ENCODE results near the gene MLLT10. TPM values are rescaled to one million over a fixed set of nuclear protein-coding genes. Genes with fewer than 3 reads are reported as not detected.

The MLLT10 gene
- total RNA-seq, 2 donors from 2014 or later: 55.8 to 62.9 TPM

DNA sequence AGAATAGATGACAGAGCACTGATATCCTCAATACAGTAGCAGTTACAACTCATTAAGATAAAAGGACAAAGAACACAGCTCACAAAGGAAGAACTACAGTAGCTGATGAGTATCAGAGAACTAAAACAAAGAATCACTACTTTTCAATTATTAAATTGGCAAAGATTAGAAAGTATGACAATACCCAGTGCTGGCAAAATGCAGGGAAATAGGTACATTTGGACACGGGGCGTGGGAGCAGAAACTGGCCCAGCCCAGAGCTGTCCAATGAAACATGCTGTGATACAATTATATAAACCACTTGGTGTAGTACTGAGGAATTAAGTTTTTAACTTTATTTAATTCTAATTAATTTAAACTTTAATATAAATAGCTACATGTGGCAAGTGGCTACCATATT is 226.3 kb downstream of the MLLT10 start:
- H3K4me1 ChIP-seq (ENCODE audit: control insufficient read depth, insufficient read depth, low read length): peaks cover 17% of the 10 kb centered on the region
- no peaks in the 10 kb centered on the region for H3K9me3 Mint-ChIP-seq
- H3K27me3 ChIP-seq (ENCODE audit: control insufficient read depth, insufficient read depth, low read length, poor library complexity, severe bottlenecking): no peaks in the 10 kb centered on the region
- peaks cover 4% of the 10 kb centered on the region for H3K27me3 Mint-ChIP-seq (ENCODE audit: insufficient read depth)
- no peak overlapping the region for H3K4me3 ChIP-seq (ENCODE audit: low read length)
- no peak overlapping the region for H3K9ac ChIP-seq (ENCODE audit: extremely low read depth, low read length, poor library complexity, severe bottlenecking)
- H3K27ac ChIP-seq (ENCODE audit: low read depth, low read length): no peak overlapping the region
- no peaks in the 10 kb centered on the region for H3K9me3 ChIP-seq (ENCODE audit: control insufficient read depth, low read length)
- TF ChIP-seq, protein P1, sequence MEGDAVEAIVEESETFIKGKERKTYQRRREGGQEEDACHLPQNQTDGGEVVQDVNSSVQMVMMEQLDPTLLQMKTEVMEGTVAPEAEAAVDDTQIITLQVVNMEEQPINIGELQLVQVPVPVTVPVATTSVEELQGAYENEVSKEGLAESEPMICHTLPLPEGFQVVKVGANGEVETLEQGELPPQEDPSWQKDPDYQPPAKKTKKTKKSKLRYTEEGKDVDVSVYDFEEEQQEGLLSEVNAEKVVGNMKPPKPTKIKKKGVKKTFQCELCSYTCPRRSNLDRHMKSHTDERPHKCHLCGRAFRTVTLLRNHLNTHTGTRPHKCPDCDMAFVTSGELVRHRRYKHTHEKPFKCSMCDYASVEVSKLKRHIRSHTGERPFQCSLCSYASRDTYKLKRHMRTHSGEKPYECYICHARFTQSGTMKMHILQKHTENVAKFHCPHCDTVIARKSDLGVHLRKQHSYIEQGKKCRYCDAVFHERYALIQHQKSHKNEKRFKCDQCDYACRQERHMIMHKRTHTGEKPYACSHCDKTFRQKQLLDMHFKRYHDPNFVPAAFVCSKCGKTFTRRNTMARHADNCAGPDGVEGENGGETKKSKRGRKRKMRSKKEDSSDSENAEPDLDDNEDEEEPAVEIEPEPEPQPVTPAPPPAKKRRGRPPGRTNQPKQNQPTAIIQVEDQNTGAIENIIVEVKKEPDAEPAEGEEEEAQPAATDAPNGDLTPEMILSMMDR (conservative IDR thresholded peaks at IDR 0.05): no peak
- peaks cover 8% of the 10 kb centered on the region for H3K36me3 Mint-ChIP-seq (ENCODE audit: low read depth)
- no peak overlapping the region for H3K4me3 Mint-ChIP-seq
- no peak overlapping the region for H3K27ac Mint-ChIP-seq
- WGBS, 2 experiments (ENCODE audit: insufficient coverage in 1 of 2, insufficient read length in 1 of 2): 94% methylated on average over 2 of the region's 2 CpGs; no CpG with 5 or more reads in 1 of the 2 experiments
- DNase-seq: no peak
- peaks cover 15% of the 10 kb centered on the region for H3K36me3 ChIP-seq (ENCODE audit: control insufficient read depth, insufficient read depth, low read length)
- H3K4me1 Mint-ChIP-seq: peaks cover 24% of the 10 kb centered on the region

DNA sequence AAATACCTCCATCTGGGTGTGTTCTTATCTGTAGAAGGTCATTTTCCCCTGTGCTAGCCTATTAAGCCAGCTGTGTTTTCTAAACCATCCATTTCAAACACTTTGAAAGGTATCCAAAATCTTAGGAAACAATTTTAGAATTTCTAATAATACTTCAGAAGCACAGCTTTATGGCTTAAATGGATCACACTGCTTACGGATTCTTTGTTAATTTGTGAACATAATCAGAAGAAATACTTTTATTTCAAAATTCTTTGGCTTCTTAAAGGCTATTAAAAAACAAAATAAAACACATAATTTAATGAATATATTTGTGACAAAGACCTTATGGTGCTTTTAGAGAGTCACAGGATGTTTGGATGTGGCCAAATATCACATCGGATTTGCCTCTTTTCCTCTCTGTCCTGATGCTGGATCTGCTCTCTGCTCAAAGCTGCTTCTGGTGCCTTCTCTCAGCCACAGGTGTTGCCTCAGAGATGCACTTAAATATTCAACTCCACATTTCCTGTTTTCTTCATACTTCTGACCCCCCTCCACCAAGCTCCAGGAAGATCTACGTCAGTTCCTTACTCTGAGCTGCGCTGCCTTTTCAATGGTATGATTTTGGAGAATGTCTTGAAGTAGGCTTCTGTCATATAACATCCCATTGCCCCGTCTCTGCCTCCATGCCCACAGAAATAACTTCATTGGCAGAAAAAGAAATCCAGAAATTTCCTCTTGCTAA is 230.6 kb downstream of the MLLT10 start:
- Mint-ChIP-seq H3K4me1 (peaks cover 2% of the 10 kb centered on the region), H3K36me3 (ENCODE audit: low read depth) (peaks cover 3% of the 10 kb centered on the region), H3K27ac (no peak overlapping the region), H3K4me3 (no peak overlapping the region), H3K9me3 (no peaks in the 10 kb centered on the region), H3K27me3 (ENCODE audit: insufficient read depth) (no peaks in the 10 kb centered on the region)
- H3K27ac ChIP-seq (ENCODE audit: low read depth, low read length): no peak overlapping the region
- peaks cover 4% of the 10 kb centered on the region for H3K36me3 ChIP-seq (ENCODE audit: control insufficient read depth, insufficient read depth, low read length)
- DNase-seq: no peak
- no peak overlapping the region for H3K9ac ChIP-seq (ENCODE audit: extremely low read depth, low read length, poor library complexity, severe bottlenecking)
- WGBS, 2 experiments (ENCODE audit: insufficient coverage in 1 of 2, insufficient read length in 1 of 2): 92 to 100% methylated on average over 2 to 5 of the region's 5 CpGs
- H3K27me3 ChIP-seq (ENCODE audit: control insufficient read depth, insufficient read depth, low read length, poor library complexity, severe bottlenecking): no peaks in the 10 kb centered on the region
- no peaks in the 10 kb centered on the region for H3K4me1 ChIP-seq (ENCODE audit: control insufficient read depth, insufficient read depth, low read length)
- TF ChIP-seq, protein P1 (conservative IDR thresholded peaks at IDR 0.05): no peak
- no peak overlapping the region for H3K4me3 ChIP-seq (ENCODE audit: low read length)
- no peaks in the 10 kb centered on the region for H3K9me3 ChIP-seq (ENCODE audit: control insufficient read depth, low read length)

DNA sequence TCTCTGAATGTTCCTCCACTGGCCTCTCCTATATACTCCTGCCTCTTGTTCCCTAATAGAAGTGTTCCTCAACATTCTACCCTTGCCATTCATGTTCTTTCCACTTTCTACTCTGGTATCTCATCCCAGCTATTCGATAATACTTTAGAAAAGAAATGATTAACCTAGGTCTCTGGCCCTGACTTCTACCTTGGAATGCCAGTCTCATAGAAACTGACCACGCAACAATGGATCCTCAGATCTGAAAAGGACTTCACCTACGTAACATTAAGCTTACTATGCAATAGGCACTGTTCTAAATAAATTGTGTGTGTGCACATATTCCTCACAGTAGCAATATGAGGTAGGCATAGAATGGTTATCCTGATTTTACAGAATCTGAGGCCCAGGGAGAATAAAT is 235.0 kb downstream of the MLLT10 start:
- H3K4me1 Mint-ChIP-seq: peaks cover 2% of the 10 kb centered on the region
- H3K36me3 Mint-ChIP-seq (ENCODE audit: low read depth): peaks cover 11% of the 10 kb centered on the region
- H3K27ac Mint-ChIP-seq: no peak overlapping the region
- H3K9ac ChIP-seq (ENCODE audit: extremely low read depth, low read length, poor library complexity, severe bottlenecking): no peak overlapping the region
- H3K27me3 Mint-ChIP-seq (ENCODE audit: insufficient read depth): no peaks in the 10 kb centered on the region
- no peaks in the 10 kb centered on the region for H3K27me3 ChIP-seq (ENCODE audit: control insufficient read depth, insufficient read depth, low read length, poor library complexity, severe bottlenecking)
- TF ChIP-seq, protein P1 (conservative IDR thresholded peaks at IDR 0.05): no peak
- H3K9me3 Mint-ChIP-seq: peaks cover 2% of the 10 kb centered on the region
- peaks cover 11% of the 10 kb centered on the region for H3K9me3 ChIP-seq (ENCODE audit: control insufficient read depth, low read length)
- no peak overlapping the region for H3K4me3 ChIP-seq (ENCODE audit: low read length)
- DNase-seq: no peak
- 94 to 100% methylated on average over 2 to 3 of the region's 3 CpGs for WGBS, 2 experiments (ENCODE audit: insufficient coverage in 1 of 2, insufficient read length in 1 of 2)
- no peaks in the 10 kb centered on the region for H3K4me1 ChIP-seq (ENCODE audit: control insufficient read depth, insufficient read depth, low read length)
- no peak overlapping the region for H3K27ac ChIP-seq (ENCODE audit: low read depth, low read length)
- no peak overlapping the region for H3K4me3 Mint-ChIP-seq
- peaks cover 3% of the 10 kb centered on the region for H3K36me3 ChIP-seq (ENCODE audit: control insufficient read depth, insufficient read depth, low read length)
